Measurements from ENCODE around the gene POLK. TPM values are rescaled to one million over a fixed set of nuclear protein-coding genes. Genes with fewer than 3 reads are reported as not detected.
"Not testable (repeated sequence)": the region's sequence is repeated elsewhere in the genome, so short reads cannot be mapped to it uniquely, and the experiment has no call there.

POLK gene
- total and polyA plus RNA-seq, 2 donors (not counting 3 experiments of a cell fraction or from before 2014, with no cell fraction given), result 5.1 to 27.3 TPM

- Histone ChIP-seq H3K27ac (ENCODE audit: insufficient read depth, low read depth, low read length) (no peak overlapping the region), H3K9ac (replicated peaks; ENCODE audit: extremely low read depth, insufficient read depth, low read length) (no peak overlapping the region), H3K4me3 (replicated peaks in 1 of 3; ENCODE audit: insufficient read depth in 1 of 3, low read depth in 1 of 3, low read length in 3 of 3) (no peak overlapping the region), H3K4me2 (ENCODE audit: insufficient read depth, low read length) (no peak overlapping the region), H3K36me3 (ENCODE audit: control insufficient read depth in 2 of 2, extremely low read depth in 1 of 2, insufficient read depth in 2 of 2, low read length in 2 of 2) (no peaks in the 10 kb centered on the region), H3K9me3 (replicated peaks; ENCODE audit: control insufficient read depth, insufficient read depth, low read length) (no peaks in the 10 kb centered on the region), H3K79me2 (ENCODE audit: control insufficient read depth, insufficient read depth, low read length) (peaks cover 39% of the 10 kb centered on the region), H3K4me1 (ENCODE audit: control insufficient read depth, extremely low read depth, insufficient read depth, low read length) (no peaks in the 10 kb centered on the region), H3K9me1 (replicated peaks; ENCODE audit: control insufficient read depth, extremely low read depth, insufficient read depth, low read length) (no peaks in the 10 kb centered on the region), H4K20me1 (replicated peaks; ENCODE audit: control insufficient read depth, extremely low read depth, insufficient read depth, low read length) (peaks cover 3% of the 10 kb centered on the region), H2AFZ (ENCODE audit: low read depth, low read length) (no peak overlapping the region), H3K27me3 (ENCODE audit: control insufficient read depth in 2 of 2, insufficient read depth in 2 of 2, low read length in 2 of 2) (no peaks in the 10 kb centered on the region)
- FAIRE-seq (no peak), DNase-seq (ENCODE audit: low read depth, low spot score) (no peak)
- no TSS peak for BruUV-seq (replicated peaks)
- TF ChIP-seq POLR2AphosphoS5 (IDR thresholded peaks at IDR 0.05; ENCODE audit: insufficient read depth, low read depth, low read length) (no peak), JUN (IDR thresholded peaks at IDR 0.05; ENCODE audit: borderline replicate concordance, insufficient read depth, insufficient read length, low read depth) (no peak), MAX (IDR thresholded peaks at IDR 0.05; ENCODE audit: insufficient read depth, insufficient read length) (no peak), EZH2 (IDR thresholded peaks at IDR 0.05; ENCODE audit: borderline replicate concordance, low read depth, low read length, severe bottlenecking) (no peak)
- dilution Hi-C loops (cut with MboI; ENCODE audit: extremely low pct_ligation_motif_present, low sequenced_read_pairs) (no loop called here), intact Hi-C loops (cut with micrococcal nuclease) (no loop called here)
- ChIA-PET CTCF (no interaction called here), POLR2A (no interaction called here)
Measured at GRCh38 chr5:75484605-75485004, 27.1 kb upstream of the POLK start.

GRCh38 chr5:75489847-75490246 is 21.8 kb upstream of the POLK start:
- H3K36me3 ChIP-seq (ENCODE audit: control insufficient read depth in 2 of 2, extremely low read depth in 1 of 2, insufficient read depth in 2 of 2, low read length in 2 of 2); H3K9me1 ChIP-seq (replicated peaks; ENCODE audit: control insufficient read depth, extremely low read depth, insufficient read depth, low read length); dilution Hi-C loops (cut with MboI; ENCODE audit: extremely low pct_ligation_motif_present, low sequenced_read_pairs); POLR2A ChIA-PET; H3K4me3 ChIP-seq (replicated peaks in 1 of 3; ENCODE audit: insufficient read depth in 1 of 3, low read depth in 1 of 3, low read length in 3 of 3); DNase-seq (ENCODE audit: low read depth, low spot score); intact Hi-C loops (cut with micrococcal nuclease); H3K9ac ChIP-seq (replicated peaks; ENCODE audit: extremely low read depth, insufficient read depth, low read length); H4K20me1 ChIP-seq (replicated peaks; ENCODE audit: control insufficient read depth, extremely low read depth, insufficient read depth, low read length); BruUV-seq (replicated peaks); H3K4me1 ChIP-seq (ENCODE audit: control insufficient read depth, extremely low read depth, insufficient read depth, low read length); H2AFZ ChIP-seq (ENCODE audit: low read depth, low read length); H3K27ac ChIP-seq (ENCODE audit: insufficient read depth, low read depth, low read length); H3K4me2 ChIP-seq (ENCODE audit: insufficient read depth, low read length); FAIRE-seq; H3K9me3 ChIP-seq (replicated peaks; ENCODE audit: control insufficient read depth, insufficient read depth, low read length); H3K27me3 ChIP-seq (ENCODE audit: control insufficient read depth in 2 of 2, insufficient read depth in 2 of 2, low read length in 2 of 2): not testable (repeated sequence)
- CTCF ChIA-PET, result interaction anchor here (0.6 kb wide), 1 partner anchor 101 kb away, joined by 3 read pairs; no protein-coding TSS in a partner anchor
- H3K79me2 ChIP-seq (ENCODE audit: control insufficient read depth, insufficient read depth, low read length), result peaks cover 21% of the 10 kb centered on the region

Data from endothelial cell of umbilical vein (primary cell).